Measurements from ENCODE around the gene SENP7.

Gene SENP7

DNA sequence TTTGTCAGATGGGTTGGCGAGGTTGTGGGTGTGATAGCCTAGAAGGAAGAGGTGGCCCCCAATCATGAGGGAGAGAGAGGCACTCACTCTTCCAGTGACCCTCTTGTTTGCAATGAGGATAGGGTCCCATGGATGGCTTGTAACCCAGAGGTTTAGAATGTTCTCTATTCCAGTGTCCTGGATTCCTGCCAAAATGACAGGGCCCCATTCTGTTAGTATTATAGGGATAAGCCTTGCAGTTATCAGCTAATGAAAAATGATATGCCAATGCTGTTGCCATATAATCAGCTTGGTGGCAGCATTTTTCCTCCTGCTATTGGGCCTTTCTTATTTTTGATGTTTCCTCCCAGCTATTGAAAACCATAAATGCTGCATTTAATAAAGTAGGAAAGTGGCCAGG, 23.3 kb upstream of the SENP7 start:
- Histone ChIP-seq H3K4me1 (ENCODE audit: control insufficient read depth, insufficient read depth, low read length) (peaks cover 10% of the 10 kb centered on the region), H3K9ac (ENCODE audit: low read length) (no peak overlapping the region), H3K36me3 (ENCODE audit: control insufficient read depth, insufficient read depth, low read length) (no peaks in the 10 kb centered on the region), H3K9me3 (ENCODE audit: control insufficient read depth, insufficient read depth, low read depth, low read length) (0 out of 2 replicates have a peak, but pooled peaks cover 2% of the 10 kb centered on the region), H3K4me3 (ENCODE audit: low read depth, low read length) (no peak overlapping the region), H3K27me3 (ENCODE audit: control insufficient read depth, insufficient read depth, low read length) (no peaks in the 10 kb centered on the region), H3K27ac (ENCODE audit: low read depth, low read length) (no peak overlapping the region)

DNA sequence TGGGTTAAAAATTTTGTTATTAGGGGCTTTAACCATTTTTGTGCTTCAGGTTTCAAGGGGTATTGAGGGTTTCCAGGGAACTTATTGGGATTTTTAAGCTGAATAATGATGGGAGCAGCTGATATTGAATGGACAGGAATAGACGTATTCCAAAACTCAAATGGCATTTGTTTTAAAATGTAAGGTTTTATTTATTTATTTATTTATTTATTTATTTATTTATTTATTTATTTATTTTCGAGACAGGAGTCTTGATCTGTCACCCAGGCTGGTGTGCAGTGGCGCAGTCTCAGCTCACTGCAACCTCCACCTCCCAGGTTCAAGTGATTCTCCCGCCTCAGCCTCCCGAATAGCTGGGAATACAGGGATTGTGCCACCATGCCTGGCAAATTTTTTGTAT, 22.2 kb upstream of the SENP7 start:
- Histone ChIP-seq H3K9me3 (ENCODE audit: control insufficient read depth, insufficient read depth, low read depth, low read length) (0 out of 2 replicates have a peak, but pooled peaks cover 2% of the 10 kb centered on the region), H3K27me3 (ENCODE audit: control insufficient read depth, insufficient read depth, low read length) (no peaks in the 10 kb centered on the region), H3K9ac (ENCODE audit: low read length) (no peak overlapping the region), H3K4me1 (ENCODE audit: control insufficient read depth, insufficient read depth, low read length) (peaks cover 17% of the 10 kb centered on the region), H3K4me3 (ENCODE audit: low read depth, low read length) (no peak overlapping the region), H3K27ac (ENCODE audit: low read depth, low read length) (no peak overlapping the region), H3K36me3 (ENCODE audit: control insufficient read depth, insufficient read depth, low read length) (no peaks in the 10 kb centered on the region)

DNA sequence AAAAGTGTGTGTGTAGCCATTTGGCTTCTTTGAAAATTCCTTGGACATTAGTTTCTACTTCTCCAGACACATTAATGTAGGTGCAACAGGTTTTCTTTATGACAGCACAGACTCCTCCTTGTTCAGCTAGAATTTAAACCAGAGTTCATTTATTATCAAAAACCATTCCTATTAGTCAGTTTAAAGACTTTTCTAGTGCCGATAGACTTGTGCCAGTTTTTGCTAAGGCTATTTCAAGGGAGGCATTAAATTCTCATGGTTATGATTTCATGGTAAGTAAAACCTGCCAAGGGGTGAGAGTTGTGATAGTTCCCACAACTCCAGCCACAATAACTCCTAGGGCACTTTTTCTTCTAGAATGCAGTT, 20.6 kb upstream of the SENP7 start:
- Histone ChIP-seq H3K9ac (ENCODE audit: low read length) (no peak overlapping the region), H3K27ac (ENCODE audit: low read depth, low read length) (no peak overlapping the region), H3K27me3 (ENCODE audit: control insufficient read depth, insufficient read depth, low read length) (no peaks in the 10 kb centered on the region), H3K4me1 (ENCODE audit: control insufficient read depth, insufficient read depth, low read length) (peaks cover 26% of the 10 kb centered on the region), H3K9me3 (ENCODE audit: control insufficient read depth, insufficient read depth, low read depth, low read length) (0 out of 2 replicates have a peak, but pooled peaks cover 2% of the 10 kb centered on the region), H3K4me3 (ENCODE audit: low read depth, low read length) (no peak overlapping the region), H3K36me3 (ENCODE audit: control insufficient read depth, insufficient read depth, low read length) (no peaks in the 10 kb centered on the region)

DNA sequence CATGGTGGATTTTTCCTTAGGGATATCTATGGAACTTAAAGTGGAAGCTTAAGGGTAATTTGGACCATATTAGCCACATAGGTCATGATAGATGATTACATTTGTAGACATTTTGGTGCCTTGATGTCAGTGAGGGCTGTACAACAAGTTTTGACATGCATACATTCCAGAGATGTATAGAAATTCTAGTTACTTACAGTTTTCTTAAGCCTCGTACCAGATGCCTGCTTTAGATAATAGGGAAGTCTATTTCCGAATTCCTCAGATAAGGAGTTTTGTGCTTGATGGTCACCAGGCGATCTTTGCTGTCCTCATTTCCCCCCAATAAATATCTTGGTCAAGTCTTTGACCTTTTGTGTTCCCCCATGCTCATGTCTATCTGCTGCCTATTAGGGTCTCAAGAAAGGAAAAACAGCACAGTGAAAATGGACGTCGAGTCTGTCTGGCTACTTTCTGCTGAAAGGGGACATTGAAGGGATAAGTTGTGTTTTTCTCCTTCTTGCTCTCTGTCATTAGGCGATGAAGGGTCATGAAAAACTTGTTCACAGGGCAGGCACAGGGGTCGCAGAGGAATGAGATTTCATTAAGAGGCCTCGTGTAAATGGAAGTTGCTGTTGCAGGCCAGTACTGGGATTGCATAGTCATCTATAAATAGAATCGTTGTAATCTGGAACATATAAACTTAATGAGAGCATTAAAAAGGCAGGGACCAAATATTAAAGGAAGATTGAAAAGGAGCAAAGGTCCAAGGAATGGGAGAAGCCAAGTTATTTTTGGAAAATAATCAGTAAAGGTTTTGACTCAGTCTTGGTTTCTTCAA, 20.0 kb upstream of the SENP7 start:
- no peak overlapping the region; the same call in 1 of the 2 replicates for H3K27ac ChIP-seq (ENCODE audit: low read depth, low read length)

DNA sequence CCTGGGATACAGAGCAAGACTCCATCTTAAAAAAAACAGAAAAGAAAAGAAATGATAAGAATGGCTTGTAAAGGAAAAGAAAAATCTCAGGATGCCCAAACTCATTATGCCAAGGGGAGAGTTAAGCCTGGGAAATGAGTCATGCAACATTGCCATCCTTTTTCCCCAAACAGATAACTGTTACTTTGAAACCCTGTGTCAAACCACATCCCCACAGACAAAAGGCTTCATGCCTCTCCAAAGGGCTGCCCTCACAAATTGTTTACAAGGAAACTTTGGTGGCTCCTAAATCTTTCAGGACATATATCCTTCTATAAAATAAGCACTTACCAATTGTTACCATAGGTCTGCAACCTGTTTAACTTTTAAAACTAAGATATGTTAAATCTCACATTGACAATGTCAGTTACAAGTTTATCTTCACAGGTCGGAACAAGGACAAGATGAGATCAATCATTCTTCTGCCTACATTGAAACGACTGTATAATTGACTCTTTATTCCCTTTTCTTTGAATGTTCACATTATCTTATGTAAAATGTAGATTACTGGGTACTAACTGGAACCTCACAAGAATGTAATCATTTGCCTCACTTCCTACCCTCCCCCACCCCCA, 18.6 kb upstream of the SENP7 start:
- Histone ChIP-seq H3K9me3 (ENCODE audit: control insufficient read depth, insufficient read depth, low read depth, low read length) (0 out of 2 replicates have a peak, but pooled peaks cover 2% of the 10 kb centered on the region), H3K27me3 (ENCODE audit: control insufficient read depth, insufficient read depth, low read length) (no peaks in the 10 kb centered on the region), H3K27ac (ENCODE audit: low read depth, low read length) (no peak overlapping the region; the same call in 1 of the 2 replicates)

More for the DNA sequence above, 20.0 kb upstream of the SENP7 start:
- Histone ChIP-seq H3K36me3 (ENCODE audit: control insufficient read depth, insufficient read depth, low read length) (no peaks in the 10 kb centered on the region), H3K4me1 (ENCODE audit: control insufficient read depth, insufficient read depth, low read length) (peaks cover 26% of the 10 kb centered on the region), H3K9me3 (ENCODE audit: control insufficient read depth, insufficient read depth, low read depth, low read length) (0 out of 2 replicates have a peak, but pooled peaks cover 2% of the 10 kb centered on the region), H3K27me3 (ENCODE audit: control insufficient read depth, insufficient read depth, low read length) (no peaks in the 10 kb centered on the region), H3K9ac (ENCODE audit: low read length) (no peak overlapping the region), H3K4me3 (ENCODE audit: low read depth, low read length) (no peak overlapping the region)

DNA sequence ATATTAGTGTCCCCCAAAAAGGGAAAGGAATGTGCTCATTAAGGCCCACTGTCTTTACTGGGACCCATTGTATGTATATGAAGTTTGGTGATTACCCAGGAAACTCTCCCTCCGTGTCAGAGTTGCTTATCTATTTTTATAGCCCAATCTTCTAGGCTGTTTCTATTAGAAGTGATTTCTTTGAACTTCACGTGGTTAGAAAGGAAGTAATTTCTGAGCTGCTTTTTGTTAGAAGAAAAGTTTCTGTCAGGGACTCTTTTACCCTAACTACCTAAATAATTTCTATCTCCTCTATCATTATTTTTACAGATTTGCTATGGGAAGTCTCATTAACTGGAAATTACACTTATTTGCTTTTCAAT, 17.7 kb upstream of the SENP7 start:
- Histone ChIP-seq H3K9me3 (ENCODE audit: control insufficient read depth, insufficient read depth, low read depth, low read length) (peaks cover 9% of the 10 kb centered on the region), H3K27ac (ENCODE audit: low read depth, low read length) (peak overlapping the region; percentile 22; the same call in 1 of the 2 replicates), H3K4me3 (ENCODE audit: low read depth, low read length) (no peak overlapping the region; the same call in 1 of the 2 replicates), H3K36me3 (ENCODE audit: control insufficient read depth, insufficient read depth, low read length) (no peaks in the 10 kb centered on the region), H3K27me3 (ENCODE audit: control insufficient read depth, insufficient read depth, low read length) (no peaks in the 10 kb centered on the region), H3K9ac (ENCODE audit: low read length) (no peak overlapping the region), H3K4me1 (ENCODE audit: control insufficient read depth, insufficient read depth, low read length) (peaks cover 26% of the 10 kb centered on the region)

More for the DNA sequence above, 18.6 kb upstream of the SENP7 start:
- H3K4me3 ChIP-seq (ENCODE audit: low read depth, low read length): no peak overlapping the region
- H3K9ac ChIP-seq (ENCODE audit: low read length): no peak overlapping the region
- peaks cover 26% of the 10 kb centered on the region for H3K4me1 ChIP-seq (ENCODE audit: control insufficient read depth, insufficient read depth, low read length)
- no peaks in the 10 kb centered on the region for H3K36me3 ChIP-seq (ENCODE audit: control insufficient read depth, insufficient read depth, low read length)

DNA sequence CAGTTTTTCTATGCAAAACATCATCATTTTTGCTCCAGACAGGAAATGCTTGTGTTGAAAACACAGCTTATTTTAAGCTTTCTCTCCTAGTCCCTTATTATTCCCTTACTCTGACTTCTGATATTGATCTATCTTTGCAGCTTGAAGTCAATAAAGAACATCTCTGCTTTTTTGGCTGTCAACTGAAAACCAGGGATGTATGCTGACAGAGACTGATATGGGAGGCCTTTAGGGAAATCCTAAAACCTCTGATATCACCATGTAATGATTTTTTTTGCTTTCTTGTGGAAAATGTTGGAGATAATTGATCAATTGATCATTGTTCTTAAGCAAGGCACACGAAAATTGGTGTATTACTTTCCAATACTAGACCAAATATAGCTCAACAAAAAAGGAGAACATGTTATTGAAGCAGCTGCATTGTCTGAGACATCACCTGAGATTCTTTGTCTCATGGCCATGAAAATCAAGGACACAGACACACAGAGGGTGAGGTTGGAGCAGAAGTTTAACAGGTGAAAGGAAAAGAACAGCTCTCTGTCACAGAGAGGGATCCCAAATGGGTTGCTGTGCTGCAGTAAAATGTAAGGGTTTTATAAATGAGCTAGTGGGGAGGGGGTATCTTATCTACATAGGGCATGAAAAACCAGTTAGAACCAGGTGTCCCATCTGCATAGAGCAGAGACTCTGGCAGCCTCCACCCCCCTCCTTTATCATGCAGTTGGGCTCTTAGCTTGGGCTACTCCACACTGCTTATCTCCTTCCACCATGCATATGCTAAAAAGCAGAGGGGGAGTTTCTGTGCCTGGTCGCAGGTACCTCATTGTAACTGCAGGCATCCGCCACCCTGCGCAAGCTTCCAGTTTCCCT, 17.0 kb upstream of the SENP7 start:
- no peak overlapping the region; the same call in 1 of the 2 replicates for H3K4me3 ChIP-seq (ENCODE audit: low read depth, low read length)
- H3K4me1 ChIP-seq (ENCODE audit: control insufficient read depth, insufficient read depth, low read length): peaks cover 26% of the 10 kb centered on the region
- H3K9ac ChIP-seq (ENCODE audit: low read length): no peak overlapping the region
- no peaks in the 10 kb centered on the region for H3K27me3 ChIP-seq (ENCODE audit: control insufficient read depth, insufficient read depth, low read length)
- H3K36me3 ChIP-seq (ENCODE audit: control insufficient read depth, insufficient read depth, low read length): no peaks in the 10 kb centered on the region
- no peak overlapping the region for H3K27ac ChIP-seq (ENCODE audit: low read depth, low read length)
- H3K9me3 ChIP-seq (ENCODE audit: control insufficient read depth, insufficient read depth, low read depth, low read length): peaks cover 13% of the 10 kb centered on the region

DNA sequence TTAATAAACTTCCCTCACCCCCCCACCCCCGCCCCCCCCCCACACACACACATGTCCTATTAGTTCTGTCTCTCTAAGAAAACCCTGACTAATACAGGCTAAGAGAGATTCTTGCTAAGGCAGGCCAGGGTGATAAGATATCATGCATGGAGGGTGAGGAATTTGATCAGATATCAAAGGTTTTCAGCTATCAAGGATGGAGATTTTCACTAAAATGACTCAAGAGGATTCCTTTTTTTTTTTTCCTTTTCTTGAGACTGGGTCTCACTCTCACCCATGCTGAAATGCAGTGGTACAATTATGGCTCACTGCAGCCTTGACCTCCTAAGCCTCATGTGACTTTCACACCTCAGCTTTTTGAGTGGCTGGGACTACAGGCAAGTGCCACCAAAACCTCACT, 14.9 kb upstream of the SENP7 start:
- H3K9me3 ChIP-seq (ENCODE audit: control insufficient read depth, insufficient read depth, low read depth, low read length): peaks cover 20% of the 10 kb centered on the region
- no peak overlapping the region for H3K27ac ChIP-seq (ENCODE audit: low read depth, low read length)
- H3K4me3 ChIP-seq (ENCODE audit: low read depth, low read length): no peak overlapping the region

DNA sequence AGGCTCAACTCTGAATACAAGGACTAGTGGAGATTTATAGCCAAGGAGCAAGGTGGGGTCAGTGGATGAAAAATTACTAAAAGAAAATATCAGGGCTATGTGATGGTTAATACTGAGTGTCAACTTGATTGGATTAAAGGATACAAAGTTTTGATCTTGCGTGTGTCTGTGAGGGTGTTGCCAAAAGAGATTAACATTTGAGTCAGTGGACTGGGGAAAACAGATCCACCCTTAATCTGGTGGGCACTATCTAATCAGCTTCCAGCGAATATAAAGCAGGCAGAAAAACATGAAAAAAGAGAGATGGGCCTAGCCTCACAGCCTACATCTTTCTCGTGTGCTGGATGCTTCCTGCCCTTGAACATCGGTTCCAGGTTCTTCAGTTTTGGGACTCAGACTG, 14.4 kb upstream of the SENP7 start:
- H3K9ac ChIP-seq (ENCODE audit: low read length): no peak overlapping the region
- no peaks in the 10 kb centered on the region for H3K27me3 ChIP-seq (ENCODE audit: control insufficient read depth, insufficient read depth, low read length)
- no peak overlapping the region for H3K27ac ChIP-seq (ENCODE audit: low read depth, low read length)
- peaks cover 20% of the 10 kb centered on the region for H3K9me3 ChIP-seq (ENCODE audit: control insufficient read depth, insufficient read depth, low read depth, low read length)
- H3K4me3 ChIP-seq (ENCODE audit: low read depth, low read length): no peak overlapping the region
- H3K4me1 ChIP-seq (ENCODE audit: control insufficient read depth, insufficient read depth, low read length): peaks cover 25% of the 10 kb centered on the region
- no peaks in the 10 kb centered on the region for H3K36me3 ChIP-seq (ENCODE audit: control insufficient read depth, insufficient read depth, low read length)

More for the DNA sequence above, 14.9 kb upstream of the SENP7 start:
- Histone ChIP-seq H3K36me3 (ENCODE audit: control insufficient read depth, insufficient read depth, low read length) (no peaks in the 10 kb centered on the region), H3K4me1 (ENCODE audit: control insufficient read depth, insufficient read depth, low read length) (peaks cover 26% of the 10 kb centered on the region), H3K27me3 (ENCODE audit: control insufficient read depth, insufficient read depth, low read length) (no peaks in the 10 kb centered on the region), H3K9ac (ENCODE audit: low read length) (no peak overlapping the region)

DNA sequence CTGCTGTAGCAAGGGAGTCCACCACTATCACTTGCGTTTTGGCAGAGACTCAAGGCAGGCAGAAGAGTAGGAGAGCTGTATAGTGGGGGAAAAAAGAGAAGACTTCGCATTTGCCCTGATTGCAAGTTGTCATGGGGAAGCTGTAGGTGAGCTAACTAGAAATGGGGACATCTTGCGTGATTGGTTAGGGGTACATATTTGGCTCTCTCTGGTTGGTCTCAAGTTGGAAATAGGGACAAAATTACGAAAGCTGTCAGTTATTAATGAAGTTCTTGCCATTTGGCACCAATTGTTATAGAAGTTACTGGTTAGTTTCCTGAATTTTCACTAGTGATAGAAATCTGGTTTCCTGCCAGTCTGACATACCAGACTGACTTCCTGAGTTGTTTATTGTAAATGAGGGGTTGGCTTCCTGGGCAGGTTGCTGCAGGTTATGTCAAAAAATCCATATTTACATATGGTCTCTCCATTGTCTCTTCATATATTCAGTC, 8.2 kb upstream of the SENP7 start:
- H3K9me3 ChIP-seq (ENCODE audit: control insufficient read depth, insufficient read depth, low read depth, low read length): peaks cover 17% of the 10 kb centered on the region
- H3K27me3 ChIP-seq (ENCODE audit: control insufficient read depth, insufficient read depth, low read length): no peaks in the 10 kb centered on the region
- no peaks in the 10 kb centered on the region for H3K36me3 ChIP-seq (ENCODE audit: control insufficient read depth, insufficient read depth, low read length)
- peaks cover 12% of the 10 kb centered on the region; the same call in 1 of the 2 replicates for H3K4me1 ChIP-seq (ENCODE audit: control insufficient read depth, insufficient read depth, low read length)
- H3K27ac ChIP-seq (ENCODE audit: low read depth, low read length): no peak overlapping the region
- no peak overlapping the region for H3K9ac ChIP-seq (ENCODE audit: low read length)
- H3K4me3 ChIP-seq (ENCODE audit: low read depth, low read length): no peak overlapping the region
